ENCODE measurements around the gene HPN.

GRCh38 chr19:34994286-34994642, 47.3 kb upstream of the HPN start:
- TF ChIP-seq, protein P1, sequence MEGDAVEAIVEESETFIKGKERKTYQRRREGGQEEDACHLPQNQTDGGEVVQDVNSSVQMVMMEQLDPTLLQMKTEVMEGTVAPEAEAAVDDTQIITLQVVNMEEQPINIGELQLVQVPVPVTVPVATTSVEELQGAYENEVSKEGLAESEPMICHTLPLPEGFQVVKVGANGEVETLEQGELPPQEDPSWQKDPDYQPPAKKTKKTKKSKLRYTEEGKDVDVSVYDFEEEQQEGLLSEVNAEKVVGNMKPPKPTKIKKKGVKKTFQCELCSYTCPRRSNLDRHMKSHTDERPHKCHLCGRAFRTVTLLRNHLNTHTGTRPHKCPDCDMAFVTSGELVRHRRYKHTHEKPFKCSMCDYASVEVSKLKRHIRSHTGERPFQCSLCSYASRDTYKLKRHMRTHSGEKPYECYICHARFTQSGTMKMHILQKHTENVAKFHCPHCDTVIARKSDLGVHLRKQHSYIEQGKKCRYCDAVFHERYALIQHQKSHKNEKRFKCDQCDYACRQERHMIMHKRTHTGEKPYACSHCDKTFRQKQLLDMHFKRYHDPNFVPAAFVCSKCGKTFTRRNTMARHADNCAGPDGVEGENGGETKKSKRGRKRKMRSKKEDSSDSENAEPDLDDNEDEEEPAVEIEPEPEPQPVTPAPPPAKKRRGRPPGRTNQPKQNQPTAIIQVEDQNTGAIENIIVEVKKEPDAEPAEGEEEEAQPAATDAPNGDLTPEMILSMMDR (IDR thresholded peaks at IDR 0.05): no peak
- TF ChIP-seq POLR2A (IDR thresholded peaks at IDR 0.05): no peak

Measured in uterus (tissue), 2 donors.